Lower lobe of right lung (tissue), 2 donors: ENCODE measurements around the gene TAGLN2. TPM values are rescaled to one million over a fixed set of nuclear protein-coding genes. Genes with fewer than 3 reads are reported as not detected.
"Not testable (repeated sequence)": the region's sequence is repeated elsewhere in the genome, so short reads cannot be mapped to it uniquely, and the experiment has no call there.

Source experiments
- ATAC-seq, 2 donors: fragments of 200-7000 bp; cut with Tn5 transposase; one replicate each; pipeline ENCODE4 v1.9.1; 2020 to 2022; ENCODE audit warnings: mild to moderate bottlenecking in 2 of 2, moderate library complexity in 2 of 2
- DNase-seq: peaks from one replicate; pipeline ENCODE4 v3.0.0-alpha.2; 2020
- H3K27ac ChIP-seq: fragments of 200-600 bp; one replicate; pipeline ENCODE4 v1.8.0; 2022
- H3K27me3 ChIP-seq: fragments of 200-600 bp; one replicate; pipeline ENCODE4 v1.8.0; 2022; ENCODE audit warnings: low read depth
- H3K36me3 ChIP-seq: fragments of 200-600 bp; one replicate; pipeline ENCODE4 v1.8.0; 2022; ENCODE audit warnings: mild to moderate bottlenecking
- H3K4me1 ChIP-seq: fragments of 200-600 bp; one replicate; pipeline ENCODE4 v1.8.0; 2022
- H3K4me3 ChIP-seq: fragments of 200-600 bp; one replicate; pipeline ENCODE4 v1.8.0; 2022; ENCODE audit warnings: mild to moderate bottlenecking
- H3K9me3 ChIP-seq: fragments of 200-600 bp; one replicate; pipeline ENCODE4 v1.8.0; 2022
- intact Hi-C: fragments of 100-400 bp; cut with DNase I; formaldehyde crosslinking; loops from one replicate; pipeline ENCODE4 v1.11.0; 2022
- total RNA-seq: library from RNA; stranded (reverse); fragmentation: NEBNext Ultra II Directional; extraction: Animal tissue kit (Norgen Biotek cat#: 25700); gene quantifications from one replicate; pipeline ENCODE4 v1.2.1, GENCODE V29; 2021
- TF ChIP-seq, protein P1 (sequence below): fragments of 200-600 bp; IDR thresholded peaks from one replicate; pipeline ENCODE4 v1.8.0; 2022; ENCODE audit warnings: antibody characterized with exemption, mild to moderate bottlenecking
- donor health status: DM: no; HTN: yes; CAD: no; lungs with severe emphysema.

The TAGLN2 gene
- total RNA-seq, 1 donor from 2014 or later, result 451 TPM

- TF ChIP-seq, protein P1, sequence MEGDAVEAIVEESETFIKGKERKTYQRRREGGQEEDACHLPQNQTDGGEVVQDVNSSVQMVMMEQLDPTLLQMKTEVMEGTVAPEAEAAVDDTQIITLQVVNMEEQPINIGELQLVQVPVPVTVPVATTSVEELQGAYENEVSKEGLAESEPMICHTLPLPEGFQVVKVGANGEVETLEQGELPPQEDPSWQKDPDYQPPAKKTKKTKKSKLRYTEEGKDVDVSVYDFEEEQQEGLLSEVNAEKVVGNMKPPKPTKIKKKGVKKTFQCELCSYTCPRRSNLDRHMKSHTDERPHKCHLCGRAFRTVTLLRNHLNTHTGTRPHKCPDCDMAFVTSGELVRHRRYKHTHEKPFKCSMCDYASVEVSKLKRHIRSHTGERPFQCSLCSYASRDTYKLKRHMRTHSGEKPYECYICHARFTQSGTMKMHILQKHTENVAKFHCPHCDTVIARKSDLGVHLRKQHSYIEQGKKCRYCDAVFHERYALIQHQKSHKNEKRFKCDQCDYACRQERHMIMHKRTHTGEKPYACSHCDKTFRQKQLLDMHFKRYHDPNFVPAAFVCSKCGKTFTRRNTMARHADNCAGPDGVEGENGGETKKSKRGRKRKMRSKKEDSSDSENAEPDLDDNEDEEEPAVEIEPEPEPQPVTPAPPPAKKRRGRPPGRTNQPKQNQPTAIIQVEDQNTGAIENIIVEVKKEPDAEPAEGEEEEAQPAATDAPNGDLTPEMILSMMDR, result no peak
- intact Hi-C loops, result no loop called here
- Histone ChIP-seq H3K4me1 (peaks cover 50% of the 10 kb centered on the region), H3K9me3 (no peaks in the 10 kb centered on the region), H3K27me3 (no peaks in the 10 kb centered on the region), H3K27ac (peak overlapping the region; percentile 84), H3K36me3 (peaks cover under 1% of the 10 kb centered on the region), H3K4me3 (no peak overlapping the region)
- DNase-seq (no peak), ATAC-seq (no peak)
These were observed 13.8 kb downstream of the TAGLN2 start for GRCh38 chr1:159911326-159912070.

GRCh38 chr1:159908031-159908940 lies 17.0 kb downstream of the TAGLN2 start:
- H3K36me3 ChIP-seq, result no peaks in the 10 kb centered on the region
- peaks cover 36% of the 10 kb centered on the region for H3K4me1 ChIP-seq
- H3K27ac ChIP-seq, result no peak overlapping the region
- ATAC-seq (no peak), DNase-seq (no peak)
- intact Hi-C loops, result no loop called here
- TF ChIP-seq, protein P1, result no peak
- no peaks in the 10 kb centered on the region for H3K9me3 ChIP-seq
- H3K27me3 ChIP-seq, result no peaks in the 10 kb centered on the region
- H3K4me3 ChIP-seq, result no peak overlapping the region

DNA sequence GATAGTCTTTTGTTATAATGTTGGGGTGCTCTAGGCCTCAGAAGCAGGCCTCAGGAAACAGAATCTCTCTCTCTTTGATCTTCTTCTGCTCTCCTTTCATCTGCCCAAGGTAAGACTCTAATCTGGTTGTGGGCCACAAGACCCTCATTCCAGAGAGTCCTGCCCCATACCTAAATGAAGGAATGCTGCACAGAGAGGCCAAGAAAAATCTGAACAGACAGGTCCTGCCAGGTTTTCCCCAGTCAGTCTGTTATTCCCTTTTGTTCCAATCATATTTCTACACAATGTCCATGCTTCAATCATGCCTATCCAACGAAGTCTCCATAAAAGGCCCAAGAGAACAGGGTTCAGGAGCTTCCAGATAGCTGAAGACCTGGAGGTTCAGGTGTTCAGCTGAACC lies 18.3 kb downstream of the TAGLN2 start:
- DNase-seq (no peak), ATAC-seq (no peak)
- no peak overlapping the region for H3K4me3 ChIP-seq
- H3K36me3 ChIP-seq, result no peaks in the 10 kb centered on the region
- H3K9me3 ChIP-seq, result no peaks in the 10 kb centered on the region
- no peak overlapping the region for H3K27ac ChIP-seq
- intact Hi-C loops, result no loop called here
- peaks cover 27% of the 10 kb centered on the region for H3K4me1 ChIP-seq
- no peaks in the 10 kb centered on the region for H3K27me3 ChIP-seq
- TF ChIP-seq, protein P1, result no peak

- H3K27me3 ChIP-seq, ATAC-seq, H3K36me3 ChIP-seq, H3K4me3 ChIP-seq, H3K9me3 ChIP-seq, DNase-seq, intact Hi-C loops, H3K27ac ChIP-seq: not testable (repeated sequence)
- H3K4me1 ChIP-seq, result peaks cover 19% of the 10 kb centered on the region
These were observed 21.3 kb downstream of the TAGLN2 start for GRCh38 chr1:159904036-159904435.

DNA sequence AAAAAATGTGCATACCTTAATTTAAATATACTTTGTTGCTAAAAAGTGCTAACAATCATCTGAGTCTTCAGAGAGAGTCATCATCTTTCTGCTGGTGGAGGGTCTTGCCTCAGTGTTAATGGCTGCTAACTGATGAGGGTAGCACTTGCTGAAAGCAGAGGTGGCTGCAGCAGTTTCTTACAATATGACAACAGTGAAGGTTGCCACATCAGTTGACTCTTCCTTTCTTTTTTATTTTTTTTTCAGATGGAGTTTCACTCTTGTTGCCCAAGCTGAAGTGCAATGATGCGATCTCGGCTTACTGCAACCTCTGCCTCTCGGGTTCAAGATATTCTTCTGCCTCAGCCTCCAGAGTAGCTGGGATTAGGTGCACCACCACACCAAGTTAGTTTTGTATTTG lies 22.8 kb downstream of the TAGLN2 start:
- ATAC-seq, result no peak
- no peak for DNase-seq
- Histone ChIP-seq H3K36me3 (no peaks in the 10 kb centered on the region), H3K9me3 (no peaks in the 10 kb centered on the region), H3K27me3 (no peaks in the 10 kb centered on the region), H3K27ac (no peak overlapping the region), H3K4me3 (no peak overlapping the region), H3K4me1 (peaks cover 28% of the 10 kb centered on the region)
- TF ChIP-seq, protein P1, result no peak
- intact Hi-C loops, result no loop called here
